Measurements from ENCODE around the gene MACROD2.
"Not testable (repeated sequence)": the region's sequence is repeated elsewhere in the genome, so short reads cannot be mapped to it uniquely, and the experiment has no call there.

MACROD2 gene

DNA sequence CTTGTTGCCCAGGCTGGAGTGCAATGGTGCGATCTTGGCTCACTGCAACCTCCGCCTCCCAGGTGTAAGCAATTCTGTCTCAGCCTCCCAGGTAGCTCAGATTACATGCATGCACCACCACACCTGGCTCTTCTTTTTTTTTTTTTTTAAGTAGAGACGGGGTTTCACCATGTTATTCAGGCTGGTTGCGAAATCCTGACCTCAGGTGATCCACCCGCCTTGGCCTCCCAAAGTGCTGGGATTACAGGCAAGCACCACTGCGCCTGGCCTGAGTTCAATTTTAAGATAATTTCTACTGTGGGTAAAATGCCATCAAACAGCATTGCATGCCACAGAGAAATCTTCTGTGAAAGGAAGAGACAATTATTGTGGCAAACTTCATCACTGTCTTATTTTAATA is 1944.8 kb downstream of the MACROD2 start:
- no peak overlapping the region for H3K9ac ChIP-seq (ENCODE audit: low read depth, low read length)
- H3K4me1 ChIP-seq (ENCODE audit: control insufficient read depth, insufficient read depth, low read length): no peaks in the 10 kb centered on the region
- H3K36me3 ChIP-seq (ENCODE audit: control insufficient read depth, insufficient read depth, low read length): no peaks in the 10 kb centered on the region
- no peaks in the 10 kb centered on the region for H3K9me3 ChIP-seq (ENCODE audit: control insufficient read depth, insufficient read depth, low read length)
- no peak overlapping the region for H3K4me3 ChIP-seq (ENCODE audit: low read depth, low read length)
- no peaks in the 10 kb centered on the region for H3K27me3 ChIP-seq (ENCODE audit: control insufficient read depth, insufficient read depth, low read length)

DNA sequence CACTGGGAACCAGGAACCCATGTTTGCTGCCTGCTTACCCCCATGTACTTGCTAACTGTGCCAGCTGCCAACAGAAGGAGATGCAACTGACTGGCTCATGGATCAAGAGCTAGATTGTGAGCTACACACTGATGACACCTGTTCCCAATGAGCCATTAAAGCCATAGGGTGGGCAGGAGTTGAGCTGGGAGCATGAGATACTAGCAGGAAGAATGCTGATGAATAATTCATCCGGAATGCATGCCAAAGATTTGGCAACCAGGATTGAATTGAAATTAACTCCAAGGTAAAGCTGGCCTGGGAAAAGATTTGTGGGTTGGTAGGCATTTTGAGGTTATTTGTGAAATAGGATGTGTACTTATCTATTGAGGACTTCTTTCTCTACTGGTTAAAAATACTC is 1946.8 kb downstream of the MACROD2 start:
- Histone ChIP-seq H3K27me3 (ENCODE audit: control insufficient read depth, insufficient read depth, low read length) (no peaks in the 10 kb centered on the region), H3K36me3 (ENCODE audit: control insufficient read depth, insufficient read depth, low read length) (no peaks in the 10 kb centered on the region), H3K9ac (ENCODE audit: low read depth, low read length) (no peak overlapping the region), H3K9me3 (ENCODE audit: control insufficient read depth, insufficient read depth, low read length) (no peaks in the 10 kb centered on the region), H3K4me1 (ENCODE audit: control insufficient read depth, insufficient read depth, low read length) (no peaks in the 10 kb centered on the region), H3K4me3 (ENCODE audit: low read depth, low read length) (no peak overlapping the region)

GRCh38 chr20:15945289-15945688 is 1950.0 kb downstream of the MACROD2 start:
- Histone ChIP-seq H3K36me3 (ENCODE audit: control insufficient read depth, insufficient read depth, low read length) (no peaks in the 10 kb centered on the region), H3K4me1 (ENCODE audit: control insufficient read depth, insufficient read depth, low read length) (peaks cover 16% of the 10 kb centered on the region), H3K27me3 (ENCODE audit: control insufficient read depth, insufficient read depth, low read length) (no peaks in the 10 kb centered on the region), H3K4me3 (ENCODE audit: low read depth, low read length) (no peak overlapping the region), H3K9me3 (ENCODE audit: control insufficient read depth, insufficient read depth, low read length) (no peaks in the 10 kb centered on the region), H3K9ac (ENCODE audit: low read depth, low read length) (no peak overlapping the region)

- Histone ChIP-seq H3K4me3 (ENCODE audit: low read depth, low read length) (no peak overlapping the region), H3K4me1 (ENCODE audit: control insufficient read depth, insufficient read depth, low read length) (peaks cover 16% of the 10 kb centered on the region), H3K36me3 (ENCODE audit: control insufficient read depth, insufficient read depth, low read length) (no peaks in the 10 kb centered on the region), H3K9me3 (ENCODE audit: control insufficient read depth, insufficient read depth, low read length) (no peaks in the 10 kb centered on the region), H3K27me3 (ENCODE audit: control insufficient read depth, insufficient read depth, low read length) (no peaks in the 10 kb centered on the region), H3K9ac (ENCODE audit: low read depth, low read length) (no peak overlapping the region)
Measured at GRCh38 chr20:15949391-15949790, 1954.1 kb downstream of the MACROD2 start.

GRCh38 chr20:15951658-15952057 is 1956.3 kb downstream of the MACROD2 start:
- Histone ChIP-seq H3K27me3 (ENCODE audit: control insufficient read depth, insufficient read depth, low read length) (no peaks in the 10 kb centered on the region), H3K4me1 (ENCODE audit: control insufficient read depth, insufficient read depth, low read length) (peaks cover 16% of the 10 kb centered on the region), H3K4me3 (ENCODE audit: low read depth, low read length) (no peak overlapping the region), H3K9me3 (ENCODE audit: control insufficient read depth, insufficient read depth, low read length) (no peaks in the 10 kb centered on the region), H3K36me3 (ENCODE audit: control insufficient read depth, insufficient read depth, low read length) (no peaks in the 10 kb centered on the region), H3K9ac (ENCODE audit: low read depth, low read length) (no peak overlapping the region)

GRCh38 chr20:15958142-15958541 is 1962.8 kb downstream of the MACROD2 start:
- Histone ChIP-seq H3K4me1 (ENCODE audit: control insufficient read depth, insufficient read depth, low read length) (no peaks in the 10 kb centered on the region), H3K36me3 (ENCODE audit: control insufficient read depth, insufficient read depth, low read length) (no peaks in the 10 kb centered on the region), H3K9me3 (ENCODE audit: control insufficient read depth, insufficient read depth, low read length) (no peaks in the 10 kb centered on the region), H3K9ac (ENCODE audit: low read depth, low read length) (no peak overlapping the region), H3K4me3 (ENCODE audit: low read depth, low read length) (no peak overlapping the region), H3K27me3 (ENCODE audit: control insufficient read depth, insufficient read depth, low read length) (no peaks in the 10 kb centered on the region)

DNA sequence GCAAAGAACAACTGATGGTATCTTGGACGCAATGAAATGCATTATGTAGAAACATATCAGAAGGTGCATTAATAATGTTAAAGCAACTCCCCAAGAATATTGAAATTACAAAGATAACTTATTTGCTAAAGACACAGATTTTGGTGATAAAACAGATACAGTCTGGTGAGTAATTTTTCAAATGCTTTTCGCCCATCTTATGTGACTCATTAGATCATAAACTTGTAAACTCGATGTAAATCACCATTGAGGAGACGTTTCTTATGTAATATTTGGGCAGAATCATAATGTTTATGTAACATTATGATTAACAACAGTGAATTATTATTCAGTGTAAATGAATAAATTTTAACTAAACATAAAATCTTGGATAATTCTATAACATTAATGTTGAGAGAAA is 1969.8 kb downstream of the MACROD2 start:
- Histone ChIP-seq H3K27me3 (ENCODE audit: control insufficient read depth, insufficient read depth, low read length) (no peaks in the 10 kb centered on the region), H3K36me3 (ENCODE audit: control insufficient read depth, insufficient read depth, low read length) (no peaks in the 10 kb centered on the region), H3K9ac (ENCODE audit: low read depth, low read length) (no peak overlapping the region), H3K4me3 (ENCODE audit: low read depth, low read length) (no peak overlapping the region), H3K9me3 (ENCODE audit: control insufficient read depth, insufficient read depth, low read length) (no peaks in the 10 kb centered on the region), H3K4me1 (ENCODE audit: control insufficient read depth, insufficient read depth, low read length) (no peaks in the 10 kb centered on the region)

DNA sequence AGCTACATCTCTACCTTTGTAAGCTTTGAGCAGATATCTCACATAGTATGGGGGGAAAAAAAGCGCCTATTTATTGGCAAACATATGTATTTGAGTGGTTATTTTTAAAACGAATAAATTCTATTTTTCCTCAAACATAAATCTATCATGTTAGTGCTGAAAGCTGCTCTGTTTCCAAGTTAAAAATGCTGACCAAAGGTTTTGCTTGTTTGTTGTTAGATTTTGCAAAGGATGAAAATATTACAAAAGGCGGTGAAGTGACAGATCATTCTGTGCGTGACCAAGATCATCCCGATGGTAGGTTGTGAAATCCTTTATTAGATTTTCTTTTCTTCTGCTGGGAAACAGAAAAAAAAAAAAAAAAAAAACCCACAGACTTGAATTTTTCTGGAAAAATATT is 1972.0 kb downstream of the MACROD2 start:
- no peaks in the 10 kb centered on the region for H3K9me3 ChIP-seq (ENCODE audit: control insufficient read depth, insufficient read depth, low read length)
- H3K27me3 ChIP-seq (ENCODE audit: control insufficient read depth, insufficient read depth, low read length): no peaks in the 10 kb centered on the region
- H3K36me3 ChIP-seq (ENCODE audit: control insufficient read depth, insufficient read depth, low read length): no peaks in the 10 kb centered on the region
- H3K9ac ChIP-seq (ENCODE audit: low read depth, low read length): no peak overlapping the region
- no peak overlapping the region for H3K4me3 ChIP-seq (ENCODE audit: low read depth, low read length)
- no peaks in the 10 kb centered on the region for H3K4me1 ChIP-seq (ENCODE audit: control insufficient read depth, insufficient read depth, low read length)

GRCh38 chr20:15976047-15976736 is 1980.9 kb downstream of the MACROD2 start:
- Histone ChIP-seq H3K4me3 (ENCODE audit: low read depth, low read length) (no peak overlapping the region), H3K27me3 (ENCODE audit: control insufficient read depth, insufficient read depth, low read length) (no peaks in the 10 kb centered on the region), H3K4me1 (ENCODE audit: control insufficient read depth, insufficient read depth, low read length) (peaks cover 26% of the 10 kb centered on the region), H3K9ac (ENCODE audit: low read depth, low read length) (no peak overlapping the region), H3K9me3 (ENCODE audit: control insufficient read depth, insufficient read depth, low read length) (peaks cover 3% of the 10 kb centered on the region), H3K36me3 (ENCODE audit: control insufficient read depth, insufficient read depth, low read length) (peaks cover 3% of the 10 kb centered on the region)

GRCh38 chr20:15977026-15977425 is 1981.7 kb downstream of the MACROD2 start:
- peaks cover 3% of the 10 kb centered on the region for H3K9me3 ChIP-seq (ENCODE audit: control insufficient read depth, insufficient read depth, low read length)

DNA sequence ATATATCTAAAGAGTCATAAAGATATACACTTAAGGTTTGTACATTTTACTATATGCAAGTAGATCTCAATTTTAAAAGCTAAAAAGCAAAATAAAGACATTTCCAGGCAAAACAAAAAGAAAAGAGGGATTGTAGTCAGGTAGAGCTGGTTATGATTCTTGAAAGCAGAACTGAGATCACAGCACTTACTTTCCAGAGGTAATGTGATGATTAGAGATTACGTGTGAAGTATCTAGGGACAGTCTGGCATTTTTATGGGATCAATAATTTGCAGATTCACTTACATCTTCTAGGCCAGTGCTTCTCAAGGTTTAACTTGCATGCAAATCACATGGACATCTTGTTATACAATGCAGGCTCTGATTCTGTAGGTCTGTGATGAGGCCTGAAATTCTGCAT is 1982.4 kb downstream of the MACROD2 start:
- peaks cover 26% of the 10 kb centered on the region for H3K4me1 ChIP-seq (ENCODE audit: control insufficient read depth, insufficient read depth, low read length)

More at GRCh38 chr20:15977026-15977425, 1981.7 kb downstream of the MACROD2 start:
- Histone ChIP-seq H3K9ac (ENCODE audit: low read depth, low read length) (no peak overlapping the region), H3K36me3 (ENCODE audit: control insufficient read depth, insufficient read depth, low read length) (peaks cover 3% of the 10 kb centered on the region), H3K4me3 (ENCODE audit: low read depth, low read length) (no peak overlapping the region), H3K4me1 (ENCODE audit: control insufficient read depth, insufficient read depth, low read length) (peaks cover 26% of the 10 kb centered on the region), H3K27me3 (ENCODE audit: control insufficient read depth, insufficient read depth, low read length) (no peaks in the 10 kb centered on the region)

GRCh38 chr20:15985494-15986368 is 1990.4 kb downstream of the MACROD2 start:
- H3K4me3 ChIP-seq (ENCODE audit: low read depth, low read length); H3K4me1 ChIP-seq (ENCODE audit: control insufficient read depth, insufficient read depth, low read length); H3K9me3 ChIP-seq (ENCODE audit: control insufficient read depth, insufficient read depth, low read length); H3K27me3 ChIP-seq (ENCODE audit: control insufficient read depth, insufficient read depth, low read length); H3K9ac ChIP-seq (ENCODE audit: low read depth, low read length); H3K36me3 ChIP-seq (ENCODE audit: control insufficient read depth, insufficient read depth, low read length): not testable (repeated sequence)

More for the DNA sequence above, 1982.4 kb downstream of the MACROD2 start:
- H3K36me3 ChIP-seq (ENCODE audit: control insufficient read depth, insufficient read depth, low read length): peaks cover 3% of the 10 kb centered on the region
- peaks cover 3% of the 10 kb centered on the region for H3K9me3 ChIP-seq (ENCODE audit: control insufficient read depth, insufficient read depth, low read length)
- H3K4me3 ChIP-seq (ENCODE audit: low read depth, low read length): no peak overlapping the region
- no peaks in the 10 kb centered on the region for H3K27me3 ChIP-seq (ENCODE audit: control insufficient read depth, insufficient read depth, low read length)
- no peak overlapping the region for H3K9ac ChIP-seq (ENCODE audit: low read depth, low read length)

Data from iPS-15b (cell line).